B cell (primary cell): Measurements from ENCODE around the gene CAMKV. TPM values are rescaled to one million over a fixed set of nuclear protein-coding genes. Genes with fewer than 3 reads are reported as not detected.
"Not testable (repeated sequence)": the region's sequence is repeated elsewhere in the genome, so short reads cannot be mapped to it uniquely, and the experiment has no call there.

Experiments
- ATAC-seq: fragments of 200-7000 bp; cut with Tn5 transposase; one replicate; pipeline ENCODE4 v1.10.0; 2021; ENCODE audit warnings: low read depth, mild to moderate bottlenecking, moderate number of reproducible peaks, moderate library complexity
- CTCF ChIA-PET: fragments of 350-600 bp; sonication (Branson Sonifier 250); formaldehyde crosslinking; loops from one replicate; lab custom pipeline; 2021; ENCODE audit warnings: antibody characterized with exemption, inconsistent platforms; lab: Charles Lee
- POLR2A ChIA-PET: fragments of 350-600 bp; sonication (Branson Sonifier 250); formaldehyde crosslinking; loops from one replicate; lab custom pipeline; 2021; ENCODE audit warnings: antibody characterized with exemption; lab: Charles Lee
- DNase-seq: peaks from one replicate; pipeline ENCODE4 v3.0.0; 2013
- H2AFZ ChIP-seq: 2 replicates; pipeline ENCODE4 v1.6.1; 2012; ENCODE audit warnings: mild to moderate bottlenecking, low read depth, low read length; ENCODE audit not compliant: insufficient read depth, poor library complexity, severe bottlenecking
- H3K27ac ChIP-seq, 2 donors: 1 replicate in 1 of 2; 2 replicates in 1 of 2; pipeline ENCODE4 v1.5.1; 2012 to 2013; ENCODE audit warnings: low read length in 2 of 2, mild to moderate bottlenecking in 2 of 2, moderate library complexity in 1 of 2
- H3K27me3 ChIP-seq, 4 experiments: fragments of 200-600 bp in 1 of 4; sonication (generic) in 1 of 4; replicated peaks in 1 of 4; 1 replicate in 2 of 4; 2 replicates in 2 of 4; pipeline versions ENCODE4 v1.6.1 to v1.7.0; 2013 to 2016; ENCODE audit warnings: low read length in 3 of 4, mild to moderate bottlenecking in 2 of 4, mixed read lengths in 1 of 4, moderate library complexity in 1 of 4; ENCODE audit not compliant: insufficient read depth in 4 of 4, control insufficient read depth in 3 of 4; ENCODE audit errors: control extremely low read depth in 1 of 4
- H3K36me3 ChIP-seq, 2 experiments: replicated peaks in 1 of 2; 1 replicate in 1 of 2; 2 replicates in 1 of 2; pipeline versions ENCODE4 v1.6.1 to v1.7.1; 2013; ENCODE audit warnings: low read length in 1 of 2; ENCODE audit not compliant: insufficient read depth in 2 of 2, control insufficient read depth in 1 of 2; ENCODE audit errors: control extremely low read depth in 1 of 2, extremely low read depth in 1 of 2
- H3K4me1 ChIP-seq, 2 donors: fragments of 200-600 bp in 1 of 2; sonication (generic) in 1 of 2; 1 replicate in 1 of 2; 2 replicates in 1 of 2; pipeline versions ENCODE4 v1.5.1 to v1.6.1; 2013 to 2017; ENCODE audit warnings: low read length in 2 of 2; ENCODE audit not compliant: control insufficient read depth in 2 of 2, insufficient read depth in 2 of 2
- H3K4me2 ChIP-seq: replicated peaks from 2 replicates; pipeline ENCODE3; 2012; ENCODE audit warnings: mild to moderate bottlenecking, low read depth, low read length; ENCODE audit not compliant: poor library complexity, severe bottlenecking
- H3K4me3 ChIP-seq, 5 experiments: fragments of 200-600 bp in 1 of 5; sonication (generic) in 1 of 5; 1 replicate in 3 of 5; 2 replicates in 2 of 5; pipeline versions ENCODE4 v1.5.1 to v1.7.0; 2011 to 2016; ENCODE audit warnings: low read length in 4 of 5, mild to moderate bottlenecking in 4 of 5, low read depth in 2 of 5, control low read depth in 1 of 5, moderate library complexity in 1 of 5; ENCODE audit not compliant: insufficient read depth in 1 of 5; ENCODE audit errors: control extremely low read depth in 1 of 5, extremely low read depth in 1 of 5
- H3K79me2 ChIP-seq: fragments of 200-600 bp; sonication (generic); one replicate; pipeline ENCODE4 v1.6.0; 2016; ENCODE audit warnings: low read length; ENCODE audit not compliant: control insufficient read depth, insufficient read depth
- H3K9ac ChIP-seq: fragments of 200-600 bp; sonication (generic); 2 replicates; pipeline ENCODE4 v1.6.1; 2017; ENCODE audit warnings: mild to moderate bottlenecking, low read length, moderate library complexity
- H3K9me3 ChIP-seq, 3 donors: one replicate each; pipeline versions ENCODE4 v1.6.1 to v1.7.1; 2013; ENCODE audit warnings: low read length in 2 of 3; ENCODE audit not compliant: control insufficient read depth in 2 of 3, insufficient read depth in 1 of 3; ENCODE audit errors: control extremely low read depth in 1 of 3
- H4K20me1 ChIP-seq: 2 replicates; pipeline ENCODE4 v1.6.0; 2012; ENCODE audit warnings: mild to moderate bottlenecking, low read length; ENCODE audit not compliant: insufficient read depth, control insufficient read depth, poor library complexity, severe bottlenecking
- H3K27ac Mint-ChIP-seq: one replicate; pipeline ENCODE4 v1.8.0; 2021; ENCODE audit warnings: mixed read lengths
- H3K27me3 Mint-ChIP-seq: one replicate; pipeline ENCODE4 v1.8.0; 2021; ENCODE audit warnings: mixed read lengths
- H3K4me1 Mint-ChIP-seq: one replicate; pipeline ENCODE4 v1.8.0; 2021; ENCODE audit warnings: mixed read lengths
- H3K4me3 Mint-ChIP-seq: one replicate; pipeline ENCODE4 v1.8.0; 2021; ENCODE audit warnings: mixed read lengths
- H3K9me3 Mint-ChIP-seq: one replicate; pipeline ENCODE4 v1.8.0; 2022; ENCODE audit warnings: mixed read lengths; ENCODE audit not compliant: insufficient read depth
- EZH2 ChIP-seq: IDR thresholded peaks from 2 replicates; pipeline ENCODE4 v1.6.1; 2012; ENCODE audit warnings: borderline replicate concordance, low read depth, mild to moderate bottlenecking, moderate library complexity, low read length; ENCODE audit not compliant: insufficient read depth, poor library complexity, severe bottlenecking
- WGBS: methylation state at CpG from one replicate; pipeline ENCODE4 v1.1.5; 2013; ENCODE audit warnings: missing lambda C conversion rate; ENCODE audit not compliant: insufficient coverage; 5-methylcytosine and 5-hydroxymethylcytosine counted together
- intact Hi-C: fragments of 100-400 bp; cut with micrococcal nuclease; formaldehyde crosslinking; loops from one replicate; pipeline ENCODE4 v1.10.0; 2022
- polyA plus RNA-seq: library from polyadenylated mRNA; depleted of rRNA; stranded (reverse); fragments of >200 nt; gene quantifications from 2 replicates; pipeline ENCODE4 v1.2.3, GENCODE V29; 2012
- total RNA-seq, 2 donors: library from RNA; stranded (reverse); fragments of 120-200 nt in 1 of 2; gene quantifications; 1 replicate in 1 of 2; 2 replicates in 1 of 2; pipeline versions ENCODE4 v1.2.3 to v1.2.4, GENCODE V29; 2013 to 2022
- TF ChIP-seq, protein P1 (sequence below): fragments of 200-600 bp; IDR thresholded peaks from one replicate; pipeline ENCODE4 v1.8.0; 2022; ENCODE audit warnings: antibody characterized with exemption, mild to moderate bottlenecking

Gene CAMKV
- total and polyA plus RNA-seq, 2 donors (not counting 1 experiment from before 2014, with no cell fraction given), result not detected

GRCh38 chr3:49831341-49831740, 38.4 kb downstream of the CAMKV start:
- Mint-ChIP-seq H3K4me3 (no peak overlapping the region), H3K9me3 (no peaks in the 10 kb centered on the region), H3K27me3 (no peaks in the 10 kb centered on the region), H3K27ac (no peak overlapping the region), H3K4me1 (no peaks in the 10 kb centered on the region)
- no peaks in the 10 kb centered on the region for H3K79me2 ChIP-seq
- TF ChIP-seq, protein P1, sequence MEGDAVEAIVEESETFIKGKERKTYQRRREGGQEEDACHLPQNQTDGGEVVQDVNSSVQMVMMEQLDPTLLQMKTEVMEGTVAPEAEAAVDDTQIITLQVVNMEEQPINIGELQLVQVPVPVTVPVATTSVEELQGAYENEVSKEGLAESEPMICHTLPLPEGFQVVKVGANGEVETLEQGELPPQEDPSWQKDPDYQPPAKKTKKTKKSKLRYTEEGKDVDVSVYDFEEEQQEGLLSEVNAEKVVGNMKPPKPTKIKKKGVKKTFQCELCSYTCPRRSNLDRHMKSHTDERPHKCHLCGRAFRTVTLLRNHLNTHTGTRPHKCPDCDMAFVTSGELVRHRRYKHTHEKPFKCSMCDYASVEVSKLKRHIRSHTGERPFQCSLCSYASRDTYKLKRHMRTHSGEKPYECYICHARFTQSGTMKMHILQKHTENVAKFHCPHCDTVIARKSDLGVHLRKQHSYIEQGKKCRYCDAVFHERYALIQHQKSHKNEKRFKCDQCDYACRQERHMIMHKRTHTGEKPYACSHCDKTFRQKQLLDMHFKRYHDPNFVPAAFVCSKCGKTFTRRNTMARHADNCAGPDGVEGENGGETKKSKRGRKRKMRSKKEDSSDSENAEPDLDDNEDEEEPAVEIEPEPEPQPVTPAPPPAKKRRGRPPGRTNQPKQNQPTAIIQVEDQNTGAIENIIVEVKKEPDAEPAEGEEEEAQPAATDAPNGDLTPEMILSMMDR, result no peak
- no peak for TF ChIP-seq EZH2
- WGBS, result no CpG with 5 or more reads among the region's 3 CpGs
- ATAC-seq (no peak), DNase-seq (no peak)
- H2AFZ ChIP-seq, result no peak overlapping the region
- H3K9me3 ChIP-seq, result no peaks in the 10 kb centered on the region
- H3K9ac ChIP-seq, result no peak overlapping the region
- H3K27ac ChIP-seq, result no peak overlapping the region
- no peak overlapping the region for H3K4me2 ChIP-seq
- H3K4me1 ChIP-seq, result no peaks in the 10 kb centered on the region
- no peaks in the 10 kb centered on the region for H3K27me3 ChIP-seq
- intact Hi-C loops, result loop anchor here (10.0 kb wide), 1 partner anchor 47 kb away; the partner anchor contains the start of gene IP6K1
- H3K36me3 ChIP-seq, result peaks cover 0 to 6% of the 10 kb centered on the region in 2 experiments
- no peak overlapping the region for H3K4me3 ChIP-seq
- POLR2A ChIA-PET, result no interaction called here
- no peaks in the 10 kb centered on the region for H4K20me1 ChIP-seq
- CTCF ChIA-PET, result interaction anchor here (0.9 to 17.8 kb wide), 4 partner anchors 8 to 27 kb away, joined by 3 to 547 read pairs (median 16); partner anchors contain the start of genes CDHR4, INKA1 and UBA7

DNA sequence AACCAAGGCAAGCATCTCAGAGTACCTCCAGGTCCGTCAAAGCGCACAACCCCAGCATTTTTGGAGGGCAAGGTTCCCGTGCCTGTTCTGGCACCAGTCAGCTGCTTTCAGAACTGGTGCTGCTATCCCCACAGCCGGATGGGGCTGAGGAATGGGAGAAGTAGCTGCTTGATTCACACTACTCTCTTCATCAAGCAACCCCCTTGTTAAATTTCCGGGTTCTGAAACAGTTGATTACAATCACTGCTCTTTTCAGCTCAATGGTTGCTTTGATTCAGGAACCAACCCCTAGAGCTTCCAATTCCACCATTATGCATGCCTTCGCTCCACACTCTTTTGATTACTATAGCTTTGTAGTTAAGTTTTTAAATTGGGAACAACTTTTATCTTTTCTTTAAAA, 43.7 kb downstream of the CAMKV start:
- Histone ChIP-seq H3K27me3 (no peaks in the 10 kb centered on the region), H3K4me1 (no peaks in the 10 kb centered on the region), H3K9ac (no peak overlapping the region), H3K4me2 (no peak overlapping the region), H3K9me3 (no peaks in the 10 kb centered on the region), H2AFZ (no peak overlapping the region), H3K36me3 (peaks cover 0 to 6% of the 10 kb centered on the region in 2 experiments), H3K4me3 (no peak overlapping the region), H3K79me2 (no peaks in the 10 kb centered on the region), H4K20me1 (no peaks in the 10 kb centered on the region), H3K27ac (no peak overlapping the region)
- Mint-ChIP-seq H3K27me3 (no peaks in the 10 kb centered on the region), H3K4me3 (no peak overlapping the region), H3K4me1 (no peaks in the 10 kb centered on the region), H3K9me3 (no peaks in the 10 kb centered on the region), H3K27ac (no peak overlapping the region)
- intact Hi-C loops, result no loop called here
- no peak for DNase-seq
- 100% methylated on average over 4 of the region's 6 CpGs for WGBS
- TF ChIP-seq EZH2, result no peak
- TF ChIP-seq, protein P1, result no peak
- no peak for ATAC-seq
- ChIA-PET CTCF (interaction anchor here (1.0 kb wide), 1 partner anchor 13 kb away, joined by 3 read pairs; no protein-coding TSS in a partner anchor), POLR2A (no interaction called here)

DNA sequence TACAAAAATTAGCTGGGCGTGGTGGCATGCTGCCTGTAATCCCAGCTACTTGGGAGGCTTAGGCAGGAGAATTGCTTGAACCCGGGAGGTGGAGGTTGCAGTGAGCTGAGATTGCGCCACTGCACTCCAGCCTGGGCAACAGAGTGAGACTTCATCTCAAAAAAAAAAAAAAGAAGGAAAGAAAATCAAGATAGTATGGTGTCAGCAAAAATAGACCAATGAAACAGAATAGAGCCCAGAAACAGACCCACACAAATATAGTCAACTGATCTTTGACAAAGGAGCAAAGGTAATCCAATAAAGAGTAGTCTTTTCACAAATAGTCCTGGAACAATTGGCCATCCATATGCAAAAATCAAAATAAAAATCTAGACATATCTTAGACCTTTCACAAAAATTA, 46.6 kb downstream of the CAMKV start:
- H3K79me2 ChIP-seq, DNase-seq, POLR2A ChIA-PET, H3K4me1 Mint-ChIP-seq, H3K9me3 Mint-ChIP-seq, H3K4me3 ChIP-seq, H3K9ac ChIP-seq, H3K36me3 ChIP-seq, ATAC-seq, H3K27me3 ChIP-seq, intact Hi-C loops, H2AFZ ChIP-seq, H3K4me1 ChIP-seq, H3K9me3 ChIP-seq, H3K27ac ChIP-seq, H3K27ac Mint-ChIP-seq, H3K4me3 Mint-ChIP-seq, H3K4me2 ChIP-seq, H4K20me1 ChIP-seq, H3K27me3 Mint-ChIP-seq: not testable (repeated sequence)
- CTCF ChIA-PET, result interaction anchor here (0.9 kb wide), 1 partner anchor 20 kb away, joined by 3 read pairs; the partner anchor contains the start of gene INKA1
- WGBS, result 100% methylated on average over 1 of the region's 3 CpGs
